HG03095 (cell line): ENCODE results near the gene PCSK2.

Experiments used
- ATAC-seq: cut with Tn5 transposase; IDR thresholded peaks from one replicate; pipeline ENCODE4 v1.9.1; 2021; ENCODE audit warnings: moderate library complexity; ENCODE audit not compliant: unreplicated experiment

PCSK2 gene

DNA sequence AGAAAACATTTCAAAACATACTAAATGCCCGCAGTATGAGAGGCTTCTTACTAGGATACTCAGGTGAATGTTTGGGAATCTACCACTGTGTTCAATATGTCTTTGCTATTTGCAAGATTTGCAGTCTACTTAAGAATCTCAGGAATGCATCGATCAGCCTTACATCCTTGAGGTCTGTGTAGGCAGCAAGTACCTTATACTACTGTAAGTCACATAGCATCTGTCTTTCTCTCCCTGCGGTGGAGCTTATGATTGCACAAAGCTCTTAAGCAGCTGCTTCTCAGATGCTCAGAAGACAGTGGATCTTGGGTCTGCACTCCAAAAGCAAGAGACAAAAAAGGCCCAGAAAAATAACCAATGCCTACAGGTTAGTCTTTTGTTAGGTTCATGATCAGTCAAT is 21.4 kb downstream of the PCSK2 start:
- ATAC-seq = no peak

GRCh38 chr20:17262786-17263185 is 35.9 kb downstream of the PCSK2 start:
- ATAC-seq = no peak

- no peak for ATAC-seq
Observed at GRCh38 chr20:17273717-17274116, 46.9 kb downstream of the PCSK2 start.

- no peak for ATAC-seq
Observed at GRCh38 chr20:17276101-17276500, 49.3 kb downstream of the PCSK2 start.

GRCh38 chr20:17281478-17281877 is 54.6 kb downstream of the PCSK2 start:
- ATAC-seq = no peak

DNA sequence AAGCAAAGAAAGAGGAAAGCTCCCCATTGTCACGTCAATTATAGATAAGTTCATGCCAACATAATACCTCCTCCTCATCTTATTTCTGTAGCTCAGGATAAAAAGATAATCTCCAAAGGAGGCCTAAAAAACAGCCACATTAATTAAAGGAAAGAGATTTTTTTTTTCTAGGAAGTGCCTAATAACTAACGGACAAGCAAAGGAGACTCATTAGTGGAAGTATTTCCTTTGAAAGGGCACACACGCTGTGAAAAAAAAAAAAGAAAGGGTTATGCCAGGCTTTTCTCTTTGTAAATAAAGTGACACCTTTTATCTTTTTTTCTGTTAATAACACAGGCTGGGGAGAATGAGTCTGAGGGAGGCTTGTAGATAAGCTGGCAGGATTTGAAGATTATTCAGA is 55.7 kb downstream of the PCSK2 start:
- no peak for ATAC-seq

DNA sequence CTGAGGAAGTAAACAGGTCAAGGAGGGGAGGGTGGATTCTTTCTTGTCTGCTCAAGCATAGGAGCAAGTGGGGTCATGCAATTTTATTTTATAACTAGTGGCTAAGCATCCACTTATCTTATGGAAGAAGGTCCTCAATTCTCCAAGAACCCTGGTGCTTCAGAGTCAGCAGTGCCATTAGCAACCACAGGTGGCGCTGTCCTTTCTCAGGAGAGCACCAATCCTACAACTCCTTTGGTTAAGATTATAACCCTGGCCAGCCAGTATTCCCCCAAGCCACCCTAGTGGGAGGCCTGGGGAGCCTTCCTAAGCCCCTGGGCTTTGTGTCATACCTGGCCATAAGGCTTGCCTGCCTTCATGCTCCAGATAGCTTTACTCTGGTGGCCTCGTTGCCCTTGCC is 60.7 kb downstream of the PCSK2 start:
- ATAC-seq = no peak

GRCh38 chr20:17287998-17288397 is 61.2 kb downstream of the PCSK2 start:
- no peak for ATAC-seq

DNA sequence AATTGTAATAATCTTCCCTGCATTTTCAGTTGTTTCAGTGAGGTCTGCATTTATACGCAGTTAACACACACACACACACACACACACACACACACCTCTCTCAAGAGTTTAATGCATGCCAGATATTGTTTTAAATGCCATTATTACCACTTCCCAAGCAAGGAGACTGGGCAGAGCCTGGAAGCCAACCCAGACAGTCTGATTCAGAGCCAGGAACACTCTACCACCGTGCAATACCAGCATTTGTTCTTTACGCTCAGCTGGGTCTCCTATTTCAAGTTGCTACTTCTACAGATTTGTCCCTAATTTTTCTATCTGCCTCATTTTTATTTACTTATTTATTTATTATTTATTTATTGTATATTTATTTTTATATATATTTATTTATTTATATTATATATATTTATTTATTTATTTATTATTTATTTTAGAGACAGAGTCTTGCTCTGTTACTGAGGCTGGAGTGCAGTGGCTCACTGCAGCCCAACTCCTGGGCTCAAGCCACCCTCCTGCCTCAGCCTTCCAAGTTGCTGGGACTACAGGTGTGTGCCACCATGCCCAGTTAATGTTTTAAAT is 68.4 kb downstream of the PCSK2 start:
- no peak for ATAC-seq

DNA sequence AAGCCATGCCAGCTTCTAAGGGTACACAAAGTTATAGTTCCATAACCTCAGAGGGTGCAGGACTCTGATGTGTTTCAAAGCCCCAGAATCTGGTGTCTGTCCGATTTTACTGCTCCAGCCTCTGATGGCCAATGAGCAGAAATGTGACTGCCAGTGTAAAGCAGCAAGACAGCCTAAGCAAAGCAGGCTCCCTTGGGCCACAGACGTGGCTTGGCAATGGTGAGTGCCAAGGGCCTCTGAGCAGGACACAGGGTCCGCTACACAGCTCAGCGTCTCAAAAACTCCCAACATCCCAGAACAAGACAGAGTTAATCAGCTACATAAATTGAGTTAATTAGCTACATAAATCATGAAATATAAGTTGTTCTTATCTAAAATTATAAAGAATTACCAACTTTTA is 69.2 kb downstream of the PCSK2 start:
- no peak for ATAC-seq

GRCh38 chr20:17298171-17298570 is 71.3 kb downstream of the PCSK2 start:
- ATAC-seq = no peak

DNA sequence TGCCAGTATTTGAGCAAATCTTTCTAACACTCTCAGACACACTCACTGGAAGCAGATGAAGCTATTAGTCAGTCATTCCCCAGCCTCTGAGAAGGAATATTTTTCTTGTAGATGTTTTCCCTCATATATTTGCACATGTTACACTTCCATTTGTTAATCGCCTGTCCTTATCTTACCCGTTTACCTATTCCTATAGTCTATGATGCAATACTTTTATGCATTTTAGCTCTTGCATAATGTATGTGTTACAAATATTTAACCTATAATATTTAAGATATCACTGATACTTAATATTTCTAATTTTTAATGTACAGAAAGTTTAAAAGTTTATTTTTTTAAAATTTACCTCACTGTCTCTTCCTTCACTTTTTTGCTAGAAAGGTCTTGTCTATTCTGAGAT is 71.9 kb downstream of the PCSK2 start:
- ATAC-seq = no peak

GRCh38 chr20:17300113-17300512 is 73.3 kb downstream of the PCSK2 start:
- ATAC-seq = no peak

GRCh38 chr20:17304774-17305173 is 77.9 kb downstream of the PCSK2 start:
- no peak for ATAC-seq

DNA sequence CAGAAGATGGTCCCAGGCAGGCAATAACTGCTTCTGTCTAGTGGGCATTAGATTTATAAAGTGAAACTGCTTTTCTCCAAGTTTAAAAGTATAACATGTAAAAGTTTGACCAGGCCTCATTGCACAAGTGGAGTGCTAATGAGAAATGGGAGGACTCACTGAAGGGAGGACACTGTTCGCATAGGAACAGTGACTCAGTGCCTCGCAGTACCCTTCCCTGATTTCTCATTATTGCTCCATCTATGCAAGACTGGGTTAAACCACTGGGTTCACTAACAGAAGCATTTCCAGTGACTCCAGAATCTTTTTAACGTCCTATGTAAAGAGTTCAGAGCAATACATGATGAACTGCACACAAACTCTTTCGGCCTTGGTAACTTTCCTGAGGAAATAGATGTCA is 79.6 kb downstream of the PCSK2 start:
- ATAC-seq = no peak

DNA sequence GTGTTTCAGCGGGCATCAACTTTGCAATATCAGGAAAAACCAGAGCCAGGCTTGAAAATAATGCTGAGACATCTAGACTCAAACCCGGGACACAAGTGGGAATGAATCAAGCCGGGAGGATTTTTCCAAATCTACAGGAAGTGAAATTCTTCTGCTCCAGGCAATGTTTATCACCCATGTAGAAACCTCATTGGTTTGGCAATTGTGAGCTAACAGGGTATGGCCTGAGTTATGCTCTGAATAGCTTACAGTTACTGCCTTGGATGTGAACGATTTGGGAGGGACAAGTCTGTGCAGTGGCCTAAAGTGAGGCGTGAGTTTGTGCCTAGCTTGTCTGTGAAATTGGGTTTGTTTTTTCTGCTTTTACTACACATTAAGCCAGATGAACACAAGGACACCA is 87.4 kb downstream of the PCSK2 start:
- ATAC-seq = no peak

- ATAC-seq = no peak
Observed at GRCh38 chr20:17315407-17316231, 88.8 kb downstream of the PCSK2 start.

- no peak for ATAC-seq
Observed at GRCh38 chr20:17316316-17317038, 89.6 kb downstream of the PCSK2 start.

GRCh38 chr20:17317341-17317740 is 90.5 kb downstream of the PCSK2 start:
- ATAC-seq = no peak

GRCh38 chr20:17320456-17320855 is 93.6 kb downstream of the PCSK2 start:
- ATAC-seq = no peak

- ATAC-seq = no peak
Observed at GRCh38 chr20:17326096-17326495, 99.3 kb downstream of the PCSK2 start.
